ENCODE results near the gene REG4. TPM values are rescaled to one million over a fixed set of nuclear protein-coding genes. Genes with fewer than 3 reads are reported as not detected.

REG4 gene
- total and polyA plus RNA-seq, 2 donors (not counting 1 experiment from before 2014, with no cell fraction given) = not detected

GRCh38 chr1:119766374-119766794, 44.9 kb downstream of the REG4 start:
- no peaks in the 10 kb centered on the region for H3K36me3 ChIP-seq (replicated peaks in 1 of 2; ENCODE audit: control extremely low read depth in 1 of 2, control insufficient read depth in 1 of 2, extremely low read depth in 1 of 2, insufficient read depth in 2 of 2, low read length in 1 of 2)
- WGBS (ENCODE audit: insufficient coverage) = no CpG with 5 or more reads among the region's 4 CpGs
- H3K27ac Mint-ChIP-seq = no peak overlapping the region
- peaks cover 18% of the 10 kb centered on the region for H3K27me3 Mint-ChIP-seq
- no peaks in the 10 kb centered on the region for H3K4me1 ChIP-seq (ENCODE audit: control insufficient read depth in 2 of 2, insufficient read depth in 2 of 2, low read length in 2 of 2)
- H3K79me2 ChIP-seq (ENCODE audit: control insufficient read depth, insufficient read depth, low read length) = no peaks in the 10 kb centered on the region
- DNase-seq (no peak), ATAC-seq (ENCODE audit: low read depth) (no peak)
- H3K4me1 Mint-ChIP-seq = no peaks in the 10 kb centered on the region
- TF ChIP-seq EZH2 (IDR thresholded peaks at IDR 0.05; ENCODE audit: borderline replicate concordance, insufficient read depth, low read depth, low read length, poor library complexity, severe bottlenecking) (no peak), CTCF (IDR thresholded peaks at IDR 0.05) (no peak)
- peaks cover 0 to 8% (median 3%) of the 10 kb centered on the region in 4 experiments for H3K27me3 ChIP-seq (replicated peaks in 1 of 4; ENCODE audit: control extremely low read depth in 1 of 4, control insufficient read depth in 3 of 4, insufficient read depth in 4 of 4, low read length in 3 of 4)
- H3K9me3 ChIP-seq (ENCODE audit: control extremely low read depth in 1 of 3, control insufficient read depth in 2 of 3, insufficient read depth in 1 of 3, low read length in 2 of 3) = peaks cover 0 to 4% (median 0%) of the 10 kb centered on the region in 3 donors
- H3K4me3 Mint-ChIP-seq = no peak overlapping the region
- H3K27ac ChIP-seq (ENCODE audit: low read length in 2 of 2) = no peak overlapping the region
- H3K4me2 ChIP-seq (replicated peaks; ENCODE audit: low read depth, low read length, poor library complexity, severe bottlenecking) = no peak overlapping the region
- no peaks in the 10 kb centered on the region for H4K20me1 ChIP-seq (ENCODE audit: control insufficient read depth, insufficient read depth, low read length, poor library complexity, severe bottlenecking)
- ChIA-PET POLR2A (no interaction called here), CTCF (interaction anchor here (1.2 kb wide), 1 partner anchor 23 kb away, joined by 5 read pairs; no protein-coding TSS in a partner anchor)
- intact Hi-C loops (cut with micrococcal nuclease) = no loop called here
- no peaks in the 10 kb centered on the region for H3K9me3 Mint-ChIP-seq (ENCODE audit: insufficient read depth)
- no peak overlapping the region for H2AFZ ChIP-seq (ENCODE audit: insufficient read depth, low read depth, low read length, poor library complexity, severe bottlenecking)
- no peak overlapping the region for H3K9ac ChIP-seq (ENCODE audit: low read length)
- H3K4me3 ChIP-seq (ENCODE audit: control extremely low read depth in 1 of 5, extremely low read depth in 1 of 5, insufficient read depth in 1 of 5, low read depth in 2 of 5, low read length in 4 of 5) = no peak overlapping the region

- H3K9me3 Mint-ChIP-seq (ENCODE audit: insufficient read depth) = no peaks in the 10 kb centered on the region
- no peak for ATAC-seq (ENCODE audit: low read depth)
- H3K4me3 Mint-ChIP-seq = no peak overlapping the region
- no peak overlapping the region for H3K27ac Mint-ChIP-seq
- Histone ChIP-seq H3K27ac (ENCODE audit: low read length in 2 of 2) (no peak overlapping the region), H3K9ac (ENCODE audit: low read length) (no peak overlapping the region), H4K20me1 (ENCODE audit: control insufficient read depth, insufficient read depth, low read length, poor library complexity, severe bottlenecking) (no peaks in the 10 kb centered on the region), H3K4me2 (replicated peaks; ENCODE audit: low read depth, low read length, poor library complexity, severe bottlenecking) (no peak overlapping the region), H3K4me3 (ENCODE audit: control extremely low read depth in 1 of 5, extremely low read depth in 1 of 5, insufficient read depth in 1 of 5, low read depth in 2 of 5, low read length in 4 of 5) (no peak overlapping the region), H3K9me3 (ENCODE audit: control extremely low read depth in 1 of 3, control insufficient read depth in 2 of 3, insufficient read depth in 1 of 3, low read length in 2 of 3) (peaks cover 0 to 4% (median 0%) of the 10 kb centered on the region in 3 donors), H3K36me3 (replicated peaks in 1 of 2; ENCODE audit: control extremely low read depth in 1 of 2, control insufficient read depth in 1 of 2, extremely low read depth in 1 of 2, insufficient read depth in 2 of 2, low read length in 1 of 2) (no peaks in the 10 kb centered on the region), H3K27me3 (replicated peaks in 1 of 4; ENCODE audit: control extremely low read depth in 1 of 4, control insufficient read depth in 3 of 4, insufficient read depth in 4 of 4, low read length in 3 of 4) (peaks cover 0 to 7% (median 3%) of the 10 kb centered on the region in 4 experiments), H3K4me1 (ENCODE audit: control insufficient read depth in 2 of 2, insufficient read depth in 2 of 2, low read length in 2 of 2) (no peaks in the 10 kb centered on the region), H2AFZ (ENCODE audit: insufficient read depth, low read depth, low read length, poor library complexity, severe bottlenecking) (no peak overlapping the region), H3K79me2 (ENCODE audit: control insufficient read depth, insufficient read depth, low read length) (no peaks in the 10 kb centered on the region)
- intact Hi-C loops (cut with micrococcal nuclease) = no loop called here
- peaks cover 21% of the 10 kb centered on the region for H3K27me3 Mint-ChIP-seq
- 82% methylated on average over 6 of the region's 6 CpGs for WGBS (ENCODE audit: insufficient coverage)
- H3K4me1 Mint-ChIP-seq = no peaks in the 10 kb centered on the region
- TF ChIP-seq EZH2 (IDR thresholded peaks at IDR 0.05; ENCODE audit: borderline replicate concordance, insufficient read depth, low read depth, low read length, poor library complexity, severe bottlenecking) (no peak), CTCF (IDR thresholded peaks at IDR 0.05) (no peak)
- POLR2A ChIA-PET = no interaction called here
- CTCF ChIA-PET = interaction anchor here (1.1 to 1.4 kb wide), 2 partner anchors 20 to 45 kb away, joined by 4 to 6 read pairs; no protein-coding TSS in a partner anchor
- DNase-seq = no peak
These were observed 47.0 kb downstream of the REG4 start for GRCh38 chr1:119764220-119764619.

Measured in B cell (primary cell).